NCI-H1092 (cell line): ENCODE results near the gene RNF31.

Experiments used
- DNase-seq: peaks from one replicate; lab custom pipeline; 2025; lab: John Stamatoyannopoulos, UW

RNF31 gene

GRCh38 chr14:24137529-24138395, 9.5 kb upstream of the RNF31 start:
- DNase-seq, result no peak

GRCh38 chr14:24138396-24139271, 8.7 kb upstream of the RNF31 start:
- no peak for DNase-seq

- DNase-seq, result no peak
Measured at GRCh38 chr14:24139272-24139934, 7.9 kb upstream of the RNF31 start.

- DNase-seq, result peak; percentile 100
Measured at GRCh38 chr14:24141097-24141880, 6.0 kb upstream of the RNF31 start, which contains the start of gene EMC9. EMC9 (minus strand) TSS chr14:24141591; CDS start chr14:24141304, 287 bp downstream.

- no peak for DNase-seq
Measured at GRCh38 chr14:24143511-24143910, 3.8 kb upstream of the RNF31 start.

GRCh38 chr14:24144451-24144850, 2.8 kb upstream of the RNF31 start:
- DNase-seq, result no peak

GRCh38 chr14:24145219-24145618, 2.1 kb upstream of the RNF31 start:
- no peak for DNase-seq

- DNase-seq, result no peak
Measured at GRCh38 chr14:24145690-24146452, 1.4 kb upstream of the RNF31 start.

GRCh38 chr14:24146453-24146977, 783 bp upstream of the RNF31 start, which contains the start of gene PSME2:
PSME2 (minus strand) TSS chr14:24146610; CDS start chr14:24146581, 29 bp downstream.
- peak; percentile 98 for DNase-seq

- no peak for DNase-seq
Measured at GRCh38 chr14:24147761-24148428, 597 bp downstream of the RNF31 start.

GRCh38 chr14:24149302-24149969, 2.1 kb downstream of the RNF31 start:
- no peak for DNase-seq

- no peak for DNase-seq
Measured at GRCh38 chr14:24150061-24150460, 2.8 kb downstream of the RNF31 start.

- DNase-seq, result no peak
Measured at GRCh38 chr14:24150567-24150966, 3.3 kb downstream of the RNF31 start.

GRCh38 chr14:24150993-24151392, 3.7 kb downstream of the RNF31 start:
- DNase-seq, result no peak

- no peak for DNase-seq
Measured at GRCh38 chr14:24151404-24152080, 4.2 kb downstream of the RNF31 start.

GRCh38 chr14:24155100-24155499, 7.8 kb downstream of the RNF31 start:
- DNase-seq, result no peak

GRCh38 chr14:24156840-24157239, 9.5 kb downstream of the RNF31 start:
- DNase-seq, result no peak

- DNase-seq, result no peak
Measured at GRCh38 chr14:24157331-24157730, 10.0 kb downstream of the RNF31 start.
